Measurements from ENCODE around the gene DNAJC18. TPM values are rescaled to one million over a fixed set of nuclear protein-coding genes. Genes with fewer than 3 reads are reported as not detected.

DNAJC18 gene
- polyA plus RNA-seq, 4 donors: 0.67 to 3.8 (median 3.2) TPM

- H3K27me3 ChIP-seq (ENCODE audit: control insufficient read depth in 3 of 3, insufficient read depth in 3 of 3, low read length in 3 of 3): no peaks in the 10 kb centered on the region
- no peaks in the 10 kb centered on the region for H3K9me3 ChIP-seq (ENCODE audit: control insufficient read depth in 2 of 2, insufficient read depth in 1 of 2, low read depth in 1 of 2, low read length in 1 of 2)
- no peak overlapping the region for H3K27ac ChIP-seq (ENCODE audit: low read depth in 1 of 3, low read length in 2 of 3)
- H3K36me3 ChIP-seq (ENCODE audit: control insufficient read depth in 3 of 3, insufficient read depth in 2 of 3, low read depth in 1 of 3, low read length in 3 of 3): peaks cover 0 to 45% (median 0%) of the 10 kb centered on the region in 3 donors
- peaks cover 13 to 54% (median 17%) of the 10 kb centered on the region in 3 donors for H3K4me1 ChIP-seq (ENCODE audit: control insufficient read depth in 3 of 3, insufficient read depth in 2 of 3, low read depth in 1 of 3, low read length in 2 of 3)
- no peak for FAIRE-seq
- no peak overlapping the region for H3K4me3 ChIP-seq (ENCODE audit: low read depth in 1 of 3, low read length in 3 of 3)
- 86 to 90% (median 86%) methylated on average over 15 of the region's 15 CpGs for WGBS, 3 donors
- no peak for DNase-seq
These were observed 59.5 kb downstream of the DNAJC18 start for GRCh38 chr5:139379626-139380449.

GRCh38 chr5:139378941-139379361, 60.4 kb downstream of the DNAJC18 start:
- WGBS, 3 donors: 19 to 63% (median 45%) methylated on average over 13 of the region's 13 CpGs
- H3K27ac ChIP-seq (ENCODE audit: low read depth in 1 of 3, low read length in 2 of 3): peak overlapping the region in 2 of 3 donors; percentile 1 to 2
- no peaks in the 10 kb centered on the region for H3K9me3 ChIP-seq (ENCODE audit: control insufficient read depth in 2 of 2, insufficient read depth in 1 of 2, low read depth in 1 of 2, low read length in 1 of 2)
- peaks cover 0 to 49% (median 0%) of the 10 kb centered on the region in 3 donors for H3K36me3 ChIP-seq (ENCODE audit: control insufficient read depth in 3 of 3, insufficient read depth in 2 of 3, low read depth in 1 of 3, low read length in 3 of 3)
- peak in 1 of 2 donors; percentile 82 for DNase-seq
- H3K4me3 ChIP-seq (ENCODE audit: low read depth in 1 of 3, low read length in 3 of 3): no peak overlapping the region
- H3K27me3 ChIP-seq (ENCODE audit: control insufficient read depth in 3 of 3, insufficient read depth in 3 of 3, low read length in 3 of 3): no peaks in the 10 kb centered on the region
- FAIRE-seq: no peak
- peaks cover 5 to 45% (median 9%) of the 10 kb centered on the region in 3 donors for H3K4me1 ChIP-seq (ENCODE audit: control insufficient read depth in 3 of 3, insufficient read depth in 2 of 3, low read depth in 1 of 3, low read length in 2 of 3)

- H3K4me1 ChIP-seq (ENCODE audit: control insufficient read depth in 3 of 3, insufficient read depth in 2 of 3, low read depth in 1 of 3, low read length in 2 of 3): peaks cover 5 to 44% (median 6%) of the 10 kb centered on the region in 3 donors
- DNase-seq (no peak), FAIRE-seq (no peak)
- WGBS, 3 donors: 74 to 84% (median 82%) methylated on average over 42 to 47 of the region's 47 CpGs
- no peaks in the 10 kb centered on the region for H3K9me3 ChIP-seq (ENCODE audit: control insufficient read depth in 2 of 2, insufficient read depth in 1 of 2, low read depth in 1 of 2, low read length in 1 of 2)
- H3K4me3 ChIP-seq (ENCODE audit: low read depth in 1 of 3, low read length in 3 of 3): no peak overlapping the region
- H3K27me3 ChIP-seq (ENCODE audit: control insufficient read depth in 3 of 3, insufficient read depth in 3 of 3, low read length in 3 of 3): no peaks in the 10 kb centered on the region
- peaks cover 0 to 55% (median 0%) of the 10 kb centered on the region in 3 donors for H3K36me3 ChIP-seq (ENCODE audit: control insufficient read depth in 3 of 3, insufficient read depth in 2 of 3, low read depth in 1 of 3, low read length in 3 of 3)
- H3K27ac ChIP-seq (ENCODE audit: low read depth in 1 of 3, low read length in 2 of 3): peak overlapping the region in 1 of 3 donors; percentile 2
These were observed 61.1 kb downstream of the DNAJC18 start for GRCh38 chr5:139378101-139378825.

- no peak for DNase-seq
- Histone ChIP-seq H3K27ac (ENCODE audit: low read depth in 1 of 3, low read length in 2 of 3) (no peak overlapping the region), H3K9me3 (ENCODE audit: control insufficient read depth in 2 of 2, insufficient read depth in 1 of 2, low read depth in 1 of 2, low read length in 1 of 2) (no peaks in the 10 kb centered on the region), H3K4me3 (ENCODE audit: low read depth in 1 of 3, low read length in 3 of 3) (no peak overlapping the region), H3K4me1 (ENCODE audit: control insufficient read depth in 3 of 3, insufficient read depth in 2 of 3, low read depth in 1 of 3, low read length in 2 of 3) (peaks cover 0 to 38% (median 6%) of the 10 kb centered on the region in 3 donors), H3K27me3 (ENCODE audit: control insufficient read depth in 3 of 3, insufficient read depth in 3 of 3, low read length in 3 of 3) (no peaks in the 10 kb centered on the region), H3K36me3 (ENCODE audit: control insufficient read depth in 3 of 3, insufficient read depth in 2 of 3, low read depth in 1 of 3, low read length in 3 of 3) (peaks cover 0 to 57% (median under 1%) of the 10 kb centered on the region in 3 donors)
- 81 to 92% (median 86%) methylated on average over 3 of the region's 3 CpGs for WGBS, 3 donors
- no peak for FAIRE-seq
These were observed 62.1 kb downstream of the DNAJC18 start for GRCh38 chr5:139377226-139377625.

GRCh38 chr5:139376364-139376763, 63.0 kb downstream of the DNAJC18 start:
- FAIRE-seq (no peak), DNase-seq (no peak)
- no peak overlapping the region for H3K4me3 ChIP-seq (ENCODE audit: low read depth in 1 of 3, low read length in 3 of 3)
- H3K4me1 ChIP-seq (ENCODE audit: control insufficient read depth in 3 of 3, insufficient read depth in 2 of 3, low read depth in 1 of 3, low read length in 2 of 3): peaks cover 0 to 30% (median 4%) of the 10 kb centered on the region in 3 donors
- H3K36me3 ChIP-seq (ENCODE audit: control insufficient read depth in 3 of 3, insufficient read depth in 2 of 3, low read depth in 1 of 3, low read length in 3 of 3): peaks cover 4 to 63% (median 5%) of the 10 kb centered on the region in 3 donors
- no peaks in the 10 kb centered on the region for H3K9me3 ChIP-seq (ENCODE audit: control insufficient read depth in 2 of 2, insufficient read depth in 1 of 2, low read depth in 1 of 2, low read length in 1 of 2)
- 93 to 97% (median 94%) methylated on average over 7 of the region's 7 CpGs for WGBS, 3 donors
- H3K27ac ChIP-seq (ENCODE audit: low read depth in 1 of 3, low read length in 2 of 3): no peak overlapping the region
- H3K27me3 ChIP-seq (ENCODE audit: control insufficient read depth in 3 of 3, insufficient read depth in 3 of 3, low read length in 3 of 3): no peaks in the 10 kb centered on the region

GRCh38 chr5:139374909-139375308, 64.4 kb downstream of the DNAJC18 start:
- H3K36me3 ChIP-seq (ENCODE audit: control insufficient read depth in 3 of 3, insufficient read depth in 2 of 3, low read depth in 1 of 3, low read length in 3 of 3): peaks cover 5 to 65% (median 6%) of the 10 kb centered on the region in 3 donors
- H3K4me1 ChIP-seq (ENCODE audit: control insufficient read depth in 3 of 3, insufficient read depth in 2 of 3, low read depth in 1 of 3, low read length in 2 of 3): peaks cover 0 to 19% (median 2%) of the 10 kb centered on the region in 3 donors
- WGBS, 3 donors: 95 to 98% (median 95%) methylated on average over 2 of the region's 2 CpGs
- H3K27ac ChIP-seq (ENCODE audit: low read depth in 1 of 3, low read length in 2 of 3): no peak overlapping the region
- no peaks in the 10 kb centered on the region for H3K27me3 ChIP-seq (ENCODE audit: control insufficient read depth in 3 of 3, insufficient read depth in 3 of 3, low read length in 3 of 3)
- H3K9me3 ChIP-seq (ENCODE audit: control insufficient read depth in 2 of 2, insufficient read depth in 1 of 2, low read depth in 1 of 2, low read length in 1 of 2): no peaks in the 10 kb centered on the region
- DNase-seq (no peak), FAIRE-seq (no peak)
- no peak overlapping the region for H3K4me3 ChIP-seq (ENCODE audit: low read depth in 1 of 3, low read length in 3 of 3)

- Histone ChIP-seq H3K27ac (ENCODE audit: low read depth in 1 of 3, low read length in 2 of 3) (no peak overlapping the region), H3K4me1 (ENCODE audit: control insufficient read depth in 3 of 3, insufficient read depth in 2 of 3, low read depth in 1 of 3, low read length in 2 of 3) (peaks cover 0 to 6% (median 0%) of the 10 kb centered on the region in 3 donors), H3K4me3 (ENCODE audit: low read depth in 1 of 3, low read length in 3 of 3) (no peak overlapping the region), H3K9me3 (ENCODE audit: control insufficient read depth in 2 of 2, insufficient read depth in 1 of 2, low read depth in 1 of 2, low read length in 1 of 2) (no peaks in the 10 kb centered on the region), H3K27me3 (ENCODE audit: control insufficient read depth in 3 of 3, insufficient read depth in 3 of 3, low read length in 3 of 3) (no peaks in the 10 kb centered on the region), H3K36me3 (ENCODE audit: control insufficient read depth in 3 of 3, insufficient read depth in 2 of 3, low read depth in 1 of 3, low read length in 3 of 3) (peaks cover 5 to 46% (median 11%) of the 10 kb centered on the region in 3 donors)
- FAIRE-seq (no peak), DNase-seq (no peak)
- WGBS, 3 donors: 78 to 86% (median 81%) methylated on average over 7 of the region's 7 CpGs
These were observed 67.6 kb downstream of the DNAJC18 start for GRCh38 chr5:139371482-139372435.
